Epithelial cell of esophagus (primary cell): ENCODE results near the gene CREB5.

Experiments
- DNase-seq: peaks from one replicate; pipeline ENCODE4 v3.0.0; 2010; ENCODE audit warnings: low read depth
- H3K4me3 ChIP-seq: 2 replicates; pipeline ENCODE4 v1.5.1; 2011; ENCODE audit warnings: mild to moderate bottlenecking, low read length, control low read depth
- CTCF ChIP-seq: IDR thresholded peaks from 2 replicates; pipeline ENCODE4 v1.5.1; 2011; ENCODE audit warnings: low read depth, mild to moderate bottlenecking, low read length, control low read depth, inconsistent platforms; ENCODE audit not compliant: insufficient read depth; ENCODE audit errors: missing control alignments

The CREB5 gene

GRCh38 chr7:28748346-28748745, 336.0 kb downstream of the CREB5 start:
- DNase-seq = no peak
- TF ChIP-seq CTCF = no peak
- H3K4me3 ChIP-seq = no peak overlapping the region

DNA sequence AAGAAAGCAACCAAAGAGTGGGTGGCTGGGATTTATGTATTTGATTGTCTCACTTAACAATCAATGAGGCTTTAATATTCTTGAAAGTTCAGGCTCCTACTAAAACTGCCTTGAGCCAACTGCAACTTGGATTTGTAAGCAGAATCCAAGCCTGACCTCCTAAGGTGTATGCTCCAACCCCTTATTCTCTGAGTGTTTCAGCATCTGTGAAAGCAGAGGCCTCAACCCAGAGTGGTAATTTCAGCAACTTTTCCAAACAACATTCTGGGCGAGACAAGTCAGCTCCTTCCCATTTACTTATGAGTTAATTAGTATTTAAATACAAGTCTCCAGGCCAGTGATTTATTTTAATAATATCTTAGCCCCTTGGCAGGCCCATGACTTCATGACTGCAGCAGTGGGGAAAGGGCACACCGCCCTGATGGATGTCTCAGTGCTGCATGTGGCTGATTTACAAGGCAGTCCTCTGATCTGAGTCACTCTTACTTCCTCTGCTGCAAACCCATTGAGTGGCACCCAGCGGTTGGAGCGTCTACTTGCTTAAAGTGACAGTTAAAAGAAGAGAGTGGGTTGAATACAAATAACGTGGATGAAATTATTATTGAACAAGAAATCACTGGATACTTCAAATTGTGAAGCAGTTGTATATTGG, 336.7 kb downstream of the CREB5 start:
- TF ChIP-seq CTCF = no peak
- H3K4me3 ChIP-seq = no peak overlapping the region
- peak; percentile 75 for DNase-seq

DNA sequence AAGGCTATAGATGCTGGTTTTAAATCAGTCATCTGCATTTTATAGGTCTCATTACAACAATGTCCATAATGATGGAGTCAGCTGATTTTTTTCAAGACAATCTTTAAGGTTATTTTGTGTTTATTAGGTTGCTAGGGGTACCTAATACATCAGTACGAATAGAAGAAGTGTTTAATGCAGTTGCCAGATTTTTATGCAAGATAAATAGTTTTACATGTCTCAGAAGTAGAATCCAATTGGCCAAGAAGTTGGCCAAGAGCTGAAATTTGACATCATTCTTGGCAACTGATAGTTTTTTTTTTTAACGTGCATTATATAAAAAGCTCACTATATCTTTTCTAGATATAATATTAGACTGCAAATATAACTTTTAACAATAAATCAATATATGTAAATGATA, 337.3 kb downstream of the CREB5 start:
- no peak overlapping the region for H3K4me3 ChIP-seq
- TF ChIP-seq CTCF = no peak
- DNase-seq = no peak

DNA sequence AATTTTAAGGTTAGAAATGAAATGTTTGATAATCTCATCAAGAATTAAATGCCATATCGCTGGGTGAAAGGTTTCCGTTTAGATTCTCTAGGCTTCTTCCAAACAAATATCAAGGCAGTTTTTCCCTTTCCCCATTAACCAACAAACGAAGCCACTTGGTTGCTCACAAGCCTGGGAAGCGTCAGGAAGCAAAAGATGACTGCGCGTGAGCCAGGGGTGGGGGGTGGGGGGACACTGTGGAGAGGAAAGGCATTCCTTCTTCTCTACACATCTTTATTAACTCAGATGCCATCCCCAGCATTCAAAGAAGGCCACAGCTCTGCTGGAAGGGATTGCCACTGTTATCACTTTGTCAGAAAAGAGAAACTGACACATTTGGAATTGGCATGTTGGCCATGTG, 338.7 kb downstream of the CREB5 start:
- no peak for TF ChIP-seq CTCF
- no peak for DNase-seq
- no peak overlapping the region for H3K4me3 ChIP-seq

- no peak for DNase-seq
- H3K4me3 ChIP-seq = no peak overlapping the region
- no peak for TF ChIP-seq CTCF
These were observed 341.3 kb downstream of the CREB5 start for GRCh38 chr7:28753613-28754012.

DNA sequence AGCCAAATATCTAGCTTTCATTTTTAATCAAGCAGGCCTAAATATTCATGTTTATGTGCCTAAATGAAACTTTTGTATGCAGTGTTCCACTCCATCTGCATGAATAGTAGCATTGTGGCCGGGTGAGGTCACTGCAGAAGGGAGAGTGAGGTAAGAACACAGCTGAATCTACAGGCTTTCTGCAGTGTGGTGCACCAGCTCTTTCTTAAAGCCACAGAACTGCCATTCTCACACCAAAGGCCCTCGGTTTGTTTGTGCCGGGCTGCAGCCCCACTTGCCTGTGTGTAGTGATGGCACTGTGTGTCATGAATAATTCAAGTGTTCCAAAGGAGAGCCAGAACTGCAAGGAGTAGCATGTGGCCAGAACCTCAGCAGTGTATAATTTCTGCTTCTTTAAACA, 341.7 kb downstream of the CREB5 start:
- H3K4me3 ChIP-seq = no peak overlapping the region
- TF ChIP-seq CTCF = peak; percentile 19
- peak; percentile 43 for DNase-seq

DNA sequence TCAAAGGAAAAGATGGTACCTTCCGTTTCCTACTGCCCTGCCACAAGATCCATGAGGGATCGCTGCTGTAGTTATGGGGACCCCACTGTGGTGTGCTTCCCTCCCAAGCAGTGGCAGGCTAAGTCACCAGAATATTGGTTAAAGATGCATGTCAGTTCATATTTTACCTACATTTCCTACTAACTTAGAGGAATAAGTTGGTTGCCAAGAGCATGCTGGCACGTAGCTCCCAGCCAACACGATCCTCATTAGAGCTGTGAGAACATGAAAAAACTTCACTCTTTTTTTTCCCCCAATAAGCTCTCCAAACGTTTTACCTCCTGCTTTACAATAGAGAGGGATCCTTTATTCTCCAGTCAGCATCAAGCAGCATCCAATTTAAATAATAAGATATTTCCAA, 342.1 kb downstream of the CREB5 start:
- H3K4me3 ChIP-seq = no peak overlapping the region
- TF ChIP-seq CTCF = no peak
- no peak for DNase-seq
